IMR-90 (cell line): Measurements from ENCODE around the gene GLIS1. TPM values are rescaled to one million over a fixed set of nuclear protein-coding genes. Genes with fewer than 3 reads are reported as not detected.

ENCODE experiments used
- ATAC-seq: fragments of 200-7000 bp; cut with Tn5 transposase; 2 replicates; pipeline ENCODE4 v1.9.1; 2020; ENCODE audit warnings: low read depth, mild to moderate bottlenecking, moderate library complexity
- BruUV-seq: library from RNA; stranded (reverse); fragments of 400-500 nt; replicated peaks from 2 replicates; lab custom pipeline; 2021; lab: Mats Ljungman, UMichigan
- CTCF ChIA-PET: fragments of 300-600 bp; formaldehyde crosslinking; extraction: SDS; loops from one replicate; lab custom pipeline; 2021; ENCODE audit warnings: antibody characterized with exemption; lab: Yijun Ruan, JAX
- POLR2A ChIA-PET: fragments of 300-600 bp; sonication (Branson Sonifier 250); formaldehyde crosslinking; loops from one replicate; lab custom pipeline; 2022; ENCODE audit warnings: antibody characterized with exemption; ENCODE audit not compliant: unreplicated experiment; lab: Charles Lee
- DNase-seq: peaks from one replicate; pipeline ENCODE4 v3.0.0; 2013
- H2AFZ ChIP-seq: replicated peaks from 2 replicates; pipeline ENCODE3; 2013; ENCODE audit warnings: low read length, mild to moderate bottlenecking; ENCODE audit not compliant: poor library complexity
- H2AK5ac ChIP-seq: 2 replicates; pipeline ENCODE4 v1.6.1; 2013; ENCODE audit warnings: low read depth, low read length, inconsistent platforms
- H2AK9ac ChIP-seq: replicated peaks from 2 replicates; pipeline ENCODE3; 2013; ENCODE audit warnings: mild to moderate bottlenecking, low read depth, low read length, moderate library complexity; ENCODE audit not compliant: poor library complexity
- H2BK120ac ChIP-seq: 2 replicates; pipeline ENCODE4 v1.6.1; 2013; ENCODE audit warnings: low read depth, low read length, inconsistent platforms
- H2BK15ac ChIP-seq: 3 replicates; pipeline ENCODE4 v1.6.1; 2013; ENCODE audit warnings: low read depth, low read length, inconsistent platforms
- H2BK20ac ChIP-seq: 2 replicates; pipeline ENCODE4 v1.6.1; 2013; ENCODE audit warnings: low read depth, mild to moderate bottlenecking, inconsistent platforms, low read length, moderate library complexity
- H2BK5ac ChIP-seq: 2 replicates; pipeline ENCODE4 v1.6.1; 2013; ENCODE audit warnings: mild to moderate bottlenecking, low read depth, low read length, inconsistent platforms; ENCODE audit not compliant: poor library complexity, severe bottlenecking
- H3K14ac ChIP-seq: replicated peaks from 2 replicates; pipeline ENCODE4 v1.6.1; 2013; ENCODE audit warnings: low read depth, low read length, inconsistent platforms
- H3K18ac ChIP-seq: 2 replicates; pipeline ENCODE4 v1.6.1; 2013; ENCODE audit warnings: low read depth, low read length, control low read depth
- H3K23ac ChIP-seq: 2 replicates; pipeline ENCODE4 v1.6.1; 2013; ENCODE audit warnings: low read depth, low read length, inconsistent platforms
- H3K27ac ChIP-seq: 2 replicates; pipeline ENCODE4 v1.5.1; 2013; ENCODE audit warnings: mild to moderate bottlenecking, control low read depth, low read length; ENCODE audit not compliant: insufficient read depth
- H3K27me3 ChIP-seq: 2 replicates; pipeline ENCODE4 v1.6.1; 2013; ENCODE audit warnings: low read length; ENCODE audit not compliant: control insufficient read depth, insufficient read depth
- H3K36me3 ChIP-seq: 2 replicates; pipeline ENCODE4 v1.6.1; 2013; ENCODE audit warnings: low read length, mixed read lengths; ENCODE audit not compliant: control insufficient read depth, insufficient read depth
- H3K4ac ChIP-seq: 2 replicates; pipeline ENCODE4 v1.6.1; 2013; ENCODE audit warnings: low read depth, low read length, inconsistent platforms
- H3K4me1 ChIP-seq: 2 replicates; pipeline ENCODE4 v1.6.1; 2013; ENCODE audit warnings: low read length, mixed read lengths; ENCODE audit not compliant: control insufficient read depth, insufficient read depth
- H3K4me2 ChIP-seq: 2 replicates; pipeline ENCODE4 v1.6.1; 2013; ENCODE audit warnings: low read depth, mild to moderate bottlenecking, control low read depth, low read length, moderate library complexity
- H3K4me3 ChIP-seq: 2 replicates; pipeline ENCODE4 v1.5.1; 2013; ENCODE audit warnings: low read depth, mild to moderate bottlenecking, control low read depth, low read length, moderate library complexity; ENCODE audit not compliant: insufficient read depth
- H3K56ac ChIP-seq: 2 replicates; pipeline ENCODE4 v1.6.1; 2013; ENCODE audit warnings: low read length, inconsistent platforms; ENCODE audit not compliant: insufficient read depth; ENCODE audit errors: extremely low read depth
- H3K79me1 ChIP-seq, 2 experiments: 2 replicates each; pipeline ENCODE4 v1.6.1; 2013; ENCODE audit warnings: low read length in 2 of 2, inconsistent platforms in 1 of 2, low read depth in 1 of 2
- H3K9ac ChIP-seq: 2 replicates; pipeline ENCODE4 v1.6.1; 2013; ENCODE audit warnings: low read depth, low read length, control low read depth
- H3K9me1 ChIP-seq: 2 replicates; pipeline ENCODE4 v1.6.1; 2013; ENCODE audit warnings: low read length, inconsistent platforms; ENCODE audit not compliant: insufficient read depth
- H3K9me3 ChIP-seq: 2 replicates; pipeline ENCODE4 v1.6.1; 2013; ENCODE audit warnings: low read length; ENCODE audit not compliant: control insufficient read depth, insufficient read depth
- H4K20me1 ChIP-seq: 2 replicates; pipeline ENCODE4 v1.6.1; 2013; ENCODE audit warnings: low read length, inconsistent platforms; ENCODE audit not compliant: insufficient read depth
- H4K5ac ChIP-seq: 2 replicates; pipeline ENCODE4 v1.6.1; 2013; ENCODE audit warnings: mild to moderate bottlenecking, low read depth, low read length, control low read depth
- H4K8ac ChIP-seq, 2 experiments: 2 replicates each; pipeline ENCODE4 v1.6.1; 2013; ENCODE audit warnings: low read depth in 2 of 2, low read length in 2 of 2, control low read depth in 1 of 2, inconsistent platforms in 1 of 2
- H4K91ac ChIP-seq: 2 replicates; pipeline ENCODE4 v1.6.1; 2013; ENCODE audit warnings: low read depth, low read length, inconsistent platforms; ENCODE audit not compliant: insufficient read depth
- BHLHE40 ChIP-seq: fragments of 150-350 bp; IDR thresholded peaks from 2 replicates; pipeline ENCODE4 v1.6.1; 2016; ENCODE audit warnings: mild to moderate bottlenecking, low read depth, low read length
- FOS ChIP-seq: fragments of 150-350 bp; IDR thresholded peaks from 2 replicates; pipeline ENCODE4 v1.6.1; 2016; ENCODE audit warnings: low read depth, low read length
- MXI1 ChIP-seq: IDR thresholded peaks from 2 replicates; pipeline ENCODE4 v1.6.1; 2012; ENCODE audit warnings: low read depth, mild to moderate bottlenecking, low read length, moderate library complexity, borderline replicate concordance
- POLR2A ChIP-seq: IDR thresholded peaks from 2 replicates; pipeline ENCODE4 v1.6.1; 2012; ENCODE audit warnings: mild to moderate bottlenecking, low read depth, low read length
- RAD21 ChIP-seq: IDR thresholded peaks from 2 replicates; pipeline ENCODE4 v1.6.1; 2012; ENCODE audit warnings: low read length, improper control_type of control experiment
- WGBS, 2 experiments: methylation state at CpG; one replicate each; pipeline versions ENCODE4 v1.1.5 to v1.1.7; 2013; ENCODE audit warnings: missing lambda C conversion rate in 2 of 2; ENCODE audit not compliant: insufficient read length in 1 of 2; ENCODE audit errors: extremely low coverage in 2 of 2; 5-methylcytosine and 5-hydroxymethylcytosine counted together
- dilution Hi-C: fragments of 300-500 bp; cut with HindIII; formaldehyde crosslinking; loops from one replicate; pipeline ENCODE4 v1.14.3; 2018; ENCODE audit warnings: low sequenced_read_pairs; ENCODE audit not compliant: unreplicated experiment
- in situ Hi-C: fragments of 300-500 bp; cut with MboI; formaldehyde crosslinking; loops from 3 replicates; pipeline ENCODE4 v1.14.3; 2019; ENCODE audit warnings: low sequenced_read_pairs, inconsistent platforms, mixed read lengths
- intact Hi-C: fragments of 100-400 bp; cut with micrococcal nuclease; formaldehyde crosslinking; loops from 2 replicates; pipeline ENCODE4 v1.10.0; 2022
- polyA plus RNA-seq, 3 experiments: library from polyadenylated mRNA; depleted of rRNA; stranded (reverse); fragments of >200 nt; gene quantifications; 2 replicates each; pipeline ENCODE4 v1.2.3, GENCODE V29; 2012; ENCODE audit warnings: low replicate concordance in 1 of 3
- total RNA-seq: library from RNA; depleted of rRNA; stranded (reverse); fragments of >200 nt; gene quantifications from 2 replicates; pipeline ENCODE4 v1.2.3, GENCODE V29; 2012

The GLIS1 gene
- total and polyA plus RNA-seq, 2 of the 4 experiments (the other 2 are of a cell fraction): 0.18 to 2.3 TPM

GRCh38 chr1:53657531-53657805 lies 81.5 kb downstream of the GLIS1 start:
- Histone ChIP-seq H4K8ac (no peak overlapping the region), H3K36me3 (no peaks in the 10 kb centered on the region; the same call in none of the 2 replicates), H3K9me1 (peaks cover 49% of the 10 kb centered on the region), H3K4me1 (peaks cover 23% of the 10 kb centered on the region), H3K79me1 (peaks cover 2 to 32% of the 10 kb centered on the region in 2 experiments), H2AK5ac (peak overlapping the region; percentile 83), H2BK120ac (0 out of 2 replicates have a peak overlapping the region, but pooled peaks have one; percentile 9), H3K56ac (no peak overlapping the region), H2BK20ac (no peak overlapping the region), H3K4ac (peak overlapping the region; percentile 31), H4K5ac (no peak overlapping the region), H3K23ac (no peak overlapping the region), H3K4me2 (no peak overlapping the region), H2BK15ac (peak overlapping the region; percentile 36; the same call in 1 of the 3 replicates), H2AK9ac (no peak overlapping the region), H3K9ac (no peak overlapping the region), H3K14ac (no peak overlapping the region; the same call in 1 of the 2 replicates), H4K91ac (0 out of 2 replicates have a peak overlapping the region, but pooled peaks have one; percentile 15), H3K18ac (no peak overlapping the region), H2BK5ac (no peak overlapping the region), H4K20me1 (peaks cover 21% of the 10 kb centered on the region; the same call in 1 of the 2 replicates), H3K27me3 (peaks cover 6% of the 10 kb centered on the region), H2AFZ (no peak overlapping the region), H3K27ac (no peak overlapping the region), H3K4me3 (no peak overlapping the region), H3K9me3 (no peaks in the 10 kb centered on the region)
- ChIA-PET POLR2A (no interaction called here), CTCF (no interaction called here)
- no peak for ATAC-seq
- no CpG with 5 or more reads among the region's 4 CpGs for WGBS, 2 experiments
- no TSS peak for BruUV-seq
- intact Hi-C loops (no loop called here), in situ Hi-C loops (no loop called here), dilution Hi-C loops (no loop called here)
- DNase-seq: no peak
- TF ChIP-seq RAD21 (no peak), MXI1 (no peak), FOS (no peak), POLR2A (no peak), BHLHE40 (no peak)
